ENCODE data around the gene RUNX2. TPM values are rescaled to one million over a fixed set of nuclear protein-coding genes. Genes with fewer than 3 reads are reported as not detected.

The RUNX2 gene
- polyA plus RNA-seq, 1 of the 3 experiments (the other 2 are of a cell fraction), result 4.4 TPM

GRCh38 chr6:45527210-45527609, 199.1 kb downstream of the RUNX2 start:
- TF ChIP-seq RXRA (IDR thresholded peaks at IDR 0.05; ENCODE audit: borderline replicate concordance, low read depth), result no peak
- TF ChIP-seq FOXM1 (IDR thresholded peaks at IDR 0.05; ENCODE audit: low read depth), result no peak
- TF ChIP-seq, protein P1, sequence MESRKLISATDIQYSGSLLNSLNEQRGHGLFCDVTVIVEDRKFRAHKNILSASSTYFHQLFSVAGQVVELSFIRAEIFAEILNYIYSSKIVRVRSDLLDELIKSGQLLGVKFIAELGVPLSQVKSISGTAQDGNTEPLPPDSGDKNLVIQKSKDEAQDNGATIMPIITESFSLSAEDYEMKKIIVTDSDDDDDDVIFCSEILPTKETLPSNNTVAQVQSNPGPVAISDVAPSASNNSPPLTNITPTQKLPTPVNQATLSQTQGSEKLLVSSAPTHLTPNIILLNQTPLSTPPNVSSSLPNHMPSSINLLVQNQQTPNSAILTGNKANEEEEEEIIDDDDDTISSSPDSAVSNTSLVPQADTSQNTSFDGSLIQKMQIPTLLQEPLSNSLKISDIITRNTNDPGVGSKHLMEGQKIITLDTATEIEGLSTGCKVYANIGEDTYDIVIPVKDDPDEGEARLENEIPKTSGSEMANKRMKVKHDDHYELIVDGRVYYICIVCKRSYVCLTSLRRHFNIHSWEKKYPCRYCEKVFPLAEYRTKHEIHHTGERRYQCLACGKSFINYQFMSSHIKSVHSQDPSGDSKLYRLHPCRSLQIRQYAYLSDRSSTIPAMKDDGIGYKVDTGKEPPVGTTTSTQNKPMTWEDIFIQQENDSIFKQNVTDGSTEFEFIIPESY (IDR thresholded peaks at IDR 0.05; ENCODE audit: borderline replicate concordance, low read depth), result no peak
- no peak for TF ChIP-seq TCF12 (IDR thresholded peaks at IDR 0.05)
- no peak for TF ChIP-seq NFIC (IDR thresholded peaks at IDR 0.05; ENCODE audit: borderline replicate concordance)
- TF ChIP-seq RCOR1 (IDR thresholded peaks at IDR 0.05; ENCODE audit: low read length), result no peak
- TF ChIP-seq TAF1 (IDR thresholded peaks at IDR 0.05; ENCODE audit: borderline replicate concordance, low read depth, low read length), result no peak
- no peak for TF ChIP-seq SIN3A (IDR thresholded peaks at IDR 0.05; ENCODE audit: borderline replicate concordance, low read depth, low read length)
- no peak for TF ChIP-seq RFX5 (IDR thresholded peaks at IDR 0.05; ENCODE audit: low read length)
- TF ChIP-seq SMC3 (IDR thresholded peaks at IDR 0.05; ENCODE audit: low read depth, low read length), result no peak
- TF ChIP-seq MXI1 (IDR thresholded peaks at IDR 0.05; ENCODE audit: low read depth, low read length), result no peak
- TF ChIP-seq, protein P2, sequence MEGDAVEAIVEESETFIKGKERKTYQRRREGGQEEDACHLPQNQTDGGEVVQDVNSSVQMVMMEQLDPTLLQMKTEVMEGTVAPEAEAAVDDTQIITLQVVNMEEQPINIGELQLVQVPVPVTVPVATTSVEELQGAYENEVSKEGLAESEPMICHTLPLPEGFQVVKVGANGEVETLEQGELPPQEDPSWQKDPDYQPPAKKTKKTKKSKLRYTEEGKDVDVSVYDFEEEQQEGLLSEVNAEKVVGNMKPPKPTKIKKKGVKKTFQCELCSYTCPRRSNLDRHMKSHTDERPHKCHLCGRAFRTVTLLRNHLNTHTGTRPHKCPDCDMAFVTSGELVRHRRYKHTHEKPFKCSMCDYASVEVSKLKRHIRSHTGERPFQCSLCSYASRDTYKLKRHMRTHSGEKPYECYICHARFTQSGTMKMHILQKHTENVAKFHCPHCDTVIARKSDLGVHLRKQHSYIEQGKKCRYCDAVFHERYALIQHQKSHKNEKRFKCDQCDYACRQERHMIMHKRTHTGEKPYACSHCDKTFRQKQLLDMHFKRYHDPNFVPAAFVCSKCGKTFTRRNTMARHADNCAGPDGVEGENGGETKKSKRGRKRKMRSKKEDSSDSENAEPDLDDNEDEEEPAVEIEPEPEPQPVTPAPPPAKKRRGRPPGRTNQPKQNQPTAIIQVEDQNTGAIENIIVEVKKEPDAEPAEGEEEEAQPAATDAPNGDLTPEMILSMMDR (IDR thresholded peaks at IDR 0.05), result no peak
- no peak for TF ChIP-seq FOXJ3 (CRISPR knock-in tag; IDR thresholded peaks at IDR 0.05)
- TF ChIP-seq, protein P3, sequence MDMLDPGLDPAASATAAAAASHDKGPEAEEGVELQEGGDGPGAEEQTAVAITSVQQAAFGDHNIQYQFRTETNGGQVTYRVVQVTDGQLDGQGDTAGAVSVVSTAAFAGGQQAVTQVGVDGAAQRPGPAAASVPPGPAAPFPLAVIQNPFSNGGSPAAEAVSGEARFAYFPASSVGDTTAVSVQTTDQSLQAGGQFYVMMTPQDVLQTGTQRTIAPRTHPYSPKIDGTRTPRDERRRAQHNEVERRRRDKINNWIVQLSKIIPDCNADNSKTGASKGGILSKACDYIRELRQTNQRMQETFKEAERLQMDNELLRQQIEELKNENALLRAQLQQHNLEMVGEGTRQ (IDR thresholded peaks at IDR 0.05; ENCODE audit: borderline replicate concordance, low read depth, low read length), result no peak
- TF ChIP-seq YY1 (IDR thresholded peaks at IDR 0.05; ENCODE audit: low read depth), result no peak
- TF ChIP-seq REST (IDR thresholded peaks at IDR 0.05; ENCODE audit: low read depth, low read length), result no peak
- Histone ChIP-seq H3K27ac (ENCODE audit: low read depth in 2 of 2, low read length in 1 of 2) (no peak overlapping the region), H3K36me3 (replicated peaks in 1 of 2; ENCODE audit: control insufficient read depth in 1 of 2, insufficient read depth in 2 of 2, low read length in 1 of 2) (no peaks in the 10 kb centered on the region), H2AFZ (ENCODE audit: low read depth) (no peak overlapping the region), H3K79me2 (ENCODE audit: insufficient read depth) (no peaks in the 10 kb centered on the region), H3K27me3 (ENCODE audit: insufficient read depth) (no peaks in the 10 kb centered on the region), H3K4me1 (ENCODE audit: control insufficient read depth in 1 of 2, insufficient read depth in 2 of 2, low read depth in 1 of 2, low read length in 1 of 2) (no peaks in the 10 kb centered on the region; a peak in 1 of 4 replicates), H4K20me1 (ENCODE audit: insufficient read depth) (no peaks in the 10 kb centered on the region), H3K4me2 (no peak overlapping the region), H3K9me2 (no peaks in the 10 kb centered on the region), H3K4me3 (ENCODE audit: low read depth in 2 of 2, low read length in 1 of 2) (no peak overlapping the region), H3F3A (replicated peaks; ENCODE audit: insufficient read depth) (no peaks in the 10 kb centered on the region), H3K9me3 (no peaks in the 10 kb centered on the region), H3K9ac (no peak overlapping the region)
- no peak for DNase-seq
- 29% methylated on average over 1 of the region's 1 CpG for WGBS (ENCODE audit: low lambda C conversion rate)
- POLR2A ChIA-PET, result no interaction called here
- CTCF ChIA-PET, result interaction anchor here (0.8 kb wide), 1 partner anchor 1052 kb away, joined by 3 read pairs; no protein-coding TSS in a partner anchor
